CD8-positive, alpha-beta memory T cell (primary cell): ENCODE data around the gene PALD1. TPM values are rescaled to one million over a fixed set of nuclear protein-coding genes. Genes with fewer than 3 reads are reported as not detected.
A peak's percentile ranks its signal among the peaks of the same experiment; 100 is the strongest.

ENCODE experiments used
- CTCF ChIA-PET: fragments of 350-600 bp; sonication (Branson Sonifier 250); formaldehyde crosslinking; loops from one replicate; lab custom pipeline; 2021; ENCODE audit warnings: antibody characterized with exemption; lab: Charles Lee
- POLR2A ChIA-PET: fragments of 350-600 bp; sonication (Branson Sonifier 250); formaldehyde crosslinking; loops from one replicate; lab custom pipeline; 2021; ENCODE audit warnings: antibody characterized with exemption; lab: Charles Lee
- DNase-seq, 5 donors: peaks; one replicate each; pipeline versions ENCODE4 v3.0.0 to v3.0.0-alpha.2; 2020 to 2022; ENCODE audit warnings: mixed read lengths in 1 of 5
- H3K27ac ChIP-seq: one replicate; pipeline ENCODE4 v1.7.0; 2013; ENCODE audit warnings: low read depth, mild to moderate bottlenecking, low read length, moderate library complexity
- H3K27me3 ChIP-seq: 2 replicates; pipeline ENCODE4 v1.7.0; 2013; ENCODE audit warnings: low read length, mild to moderate bottlenecking; ENCODE audit not compliant: insufficient read depth, poor library complexity, severe bottlenecking
- H3K36me3 ChIP-seq: 2 replicates; pipeline ENCODE4 v1.7.0; 2013; ENCODE audit warnings: mild to moderate bottlenecking, low read length, moderate library complexity; ENCODE audit not compliant: insufficient read depth
- H3K4me1 ChIP-seq: 2 replicates; pipeline ENCODE4 v1.7.0; 2013; ENCODE audit warnings: mild to moderate bottlenecking, low read length, moderate library complexity; ENCODE audit not compliant: insufficient read depth
- H3K4me3 ChIP-seq: 2 replicates; pipeline ENCODE4 v1.7.0; 2013; ENCODE audit warnings: mild to moderate bottlenecking, low read length
- H3K9me3 ChIP-seq: 2 replicates; pipeline ENCODE4 v1.7.0; 2013; ENCODE audit warnings: mild to moderate bottlenecking, low read length
- H3K27ac Mint-ChIP-seq, 8 donors: one replicate each; pipeline ENCODE4 v1.8.0; 2020 to 2021; ENCODE audit warnings: mixed read lengths in 8 of 8, mild to moderate bottlenecking in 6 of 8, inconsistent platforms in 3 of 8, moderate library complexity in 3 of 8
- H3K27me3 Mint-ChIP-seq, 2 donors: one replicate each; pipeline ENCODE4 v1.8.0; 2020 to 2021; ENCODE audit warnings: mixed read lengths in 2 of 2, mild to moderate bottlenecking in 1 of 2, moderate library complexity in 1 of 2
- H3K36me3 Mint-ChIP-seq, 3 donors: one replicate each; pipeline ENCODE4 v1.8.0; 2020 to 2021; ENCODE audit warnings: mixed read lengths in 3 of 3, inconsistent platforms in 1 of 3, mild to moderate bottlenecking in 1 of 3
- H3K4me1 Mint-ChIP-seq, 3 donors: one replicate each; pipeline ENCODE4 v1.8.0; 2020 to 2021; ENCODE audit warnings: mixed read lengths in 3 of 3, inconsistent platforms in 1 of 3, mild to moderate bottlenecking in 1 of 3
- H3K4me3 Mint-ChIP-seq, 7 donors: one replicate each; pipeline ENCODE4 v1.8.0; 2020 to 2021; ENCODE audit warnings: mixed read lengths in 7 of 7, mild to moderate bottlenecking in 6 of 7, moderate library complexity in 4 of 7, inconsistent platforms in 2 of 7
- H3K9me3 Mint-ChIP-seq, 5 donors: one replicate each; pipeline ENCODE4 v1.8.0; 2020 to 2022; ENCODE audit warnings: mixed read lengths in 5 of 5, mild to moderate bottlenecking in 3 of 5, moderate library complexity in 2 of 5, inconsistent platforms in 1 of 5
- polyA plus RNA-seq: library from polyadenylated mRNA; unstranded; fragments of 300-500 nt; fragmentation: Illumina TruSeq; gene quantifications from one replicate; pipeline ENCODE4 v1.2.3, GENCODE V29; 2021
- total RNA-seq, 2 experiments: library from RNA; stranded (reverse); gene quantifications; one replicate each; pipeline ENCODE4 v1.2.3, GENCODE V29; 2021

The PALD1 gene
- total and polyA plus RNA-seq, 3 experiments from 2014 or later, result 0.20 to 0.29 TPM; not detected in 1

DNA sequence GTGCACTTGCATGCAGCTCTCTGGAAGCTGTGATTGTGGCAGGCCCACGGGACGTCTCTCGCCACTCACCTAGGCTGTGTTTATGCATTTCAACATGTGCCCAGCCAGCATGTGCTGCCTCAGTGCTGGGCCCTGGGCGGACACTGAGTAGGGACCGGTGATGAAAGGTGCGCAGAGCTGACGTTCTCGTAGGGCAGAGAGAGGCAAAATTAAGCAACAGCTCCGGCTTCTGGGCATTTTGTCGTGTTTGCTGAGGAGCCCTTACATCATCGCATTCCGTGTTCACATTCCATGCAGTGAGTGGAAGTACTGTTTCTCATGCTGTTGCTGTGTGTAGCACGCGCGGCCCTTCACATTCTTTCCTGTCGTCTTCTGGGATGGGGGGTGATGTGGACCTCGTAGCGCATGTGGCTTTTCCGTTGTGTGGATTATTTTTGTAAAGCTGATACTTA lies 73.4 kb downstream of the PALD1 start:
- Mint-ChIP-seq H3K36me3 (no peaks in the 10 kb centered on the region), H3K9me3 (no peaks in the 10 kb centered on the region), H3K27me3 (peaks cover 0 to 3% of the 10 kb centered on the region in 2 donors), H3K27ac (no peak overlapping the region), H3K4me3 (no peak overlapping the region), H3K4me1 (peaks cover 0 to 4% (median 0%) of the 10 kb centered on the region in 3 donors)
- H3K4me1 ChIP-seq, result no peaks in the 10 kb centered on the region
- DNase-seq, result no peak
- ChIA-PET CTCF (interaction anchor here (0.6 to 4.9 kb wide), 3 partner anchors 91 to 207 kb away, joined by 3 to 87 read pairs (median 4); no protein-coding TSS in a partner anchor), POLR2A (no interaction called here)
- H3K9me3 ChIP-seq, result no peaks in the 10 kb centered on the region
- H3K27ac ChIP-seq, result no peak overlapping the region
- no peaks in the 10 kb centered on the region for H3K36me3 ChIP-seq
- no peaks in the 10 kb centered on the region for H3K27me3 ChIP-seq
- no peak overlapping the region for H3K4me3 ChIP-seq

DNA sequence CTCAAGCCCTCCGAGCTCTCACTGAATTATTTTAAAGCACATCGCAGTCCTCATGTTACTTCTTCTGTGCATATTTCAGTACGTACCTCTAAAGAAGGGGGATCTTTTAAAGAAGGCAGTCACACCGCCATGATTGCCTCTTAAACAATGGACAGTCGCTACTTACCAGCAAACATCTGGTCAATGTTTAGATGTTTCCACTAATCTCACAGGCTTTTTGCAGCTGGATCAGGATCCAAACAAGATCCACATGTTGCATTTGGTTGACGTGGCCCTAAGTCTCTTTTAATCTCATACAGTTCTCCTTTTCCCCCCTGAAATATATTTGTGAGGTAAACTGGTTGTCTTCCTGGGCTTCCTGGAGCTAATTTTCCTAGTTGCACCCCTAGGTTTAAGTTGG lies 74.0 kb downstream of the PALD1 start:
- H3K27me3 Mint-ChIP-seq, result peaks cover 0 to 3% of the 10 kb centered on the region in 2 donors
- Histone ChIP-seq H3K27me3 (no peaks in the 10 kb centered on the region), H3K4me1 (no peaks in the 10 kb centered on the region), H3K9me3 (no peaks in the 10 kb centered on the region), H3K4me3 (no peak overlapping the region), H3K27ac (no peak overlapping the region), H3K36me3 (no peaks in the 10 kb centered on the region)
- no peaks in the 10 kb centered on the region for H3K36me3 Mint-ChIP-seq
- no peak overlapping the region for H3K4me3 Mint-ChIP-seq
- DNase-seq, result no peak
- POLR2A ChIA-PET, result no interaction called here
- peaks cover 0 to 4% (median 0%) of the 10 kb centered on the region in 3 donors for H3K4me1 Mint-ChIP-seq
- H3K27ac Mint-ChIP-seq, result no peak overlapping the region
- H3K9me3 Mint-ChIP-seq, result no peaks in the 10 kb centered on the region
- CTCF ChIA-PET, result interaction anchor here (4.9 kb wide), 1 partner anchor 207 kb away, joined by 87 read pairs; no protein-coding TSS in a partner anchor

DNA sequence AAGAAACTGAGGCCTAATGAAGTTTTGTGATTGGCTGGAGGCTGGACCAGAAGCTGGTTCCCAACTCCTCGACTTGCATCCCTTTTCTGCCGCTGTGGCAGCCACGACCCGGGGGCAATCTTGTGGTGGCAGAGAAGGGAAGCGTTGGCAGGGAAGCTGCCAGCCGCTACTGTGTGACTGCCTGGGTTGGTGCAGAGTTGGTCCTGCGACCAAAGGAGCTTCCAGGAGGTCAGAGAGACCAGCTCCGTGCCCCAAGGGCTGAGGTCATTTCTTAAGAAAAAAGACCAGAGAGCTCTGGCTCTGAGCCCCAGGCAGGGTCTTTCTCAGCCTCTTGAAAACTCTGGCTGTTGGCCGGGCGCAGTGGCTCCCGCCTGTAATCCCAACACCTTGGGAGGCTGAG lies 76.8 kb downstream of the PALD1 start:
- H3K4me1 Mint-ChIP-seq, result peaks cover 17 to 19% (median 19%) of the 10 kb centered on the region in 3 donors
- CTCF ChIA-PET, result interaction anchor here (1.2 kb wide), 1 partner anchor 64 kb away, joined by 3 read pairs; no protein-coding TSS in a partner anchor
- H3K36me3 ChIP-seq, result no peaks in the 10 kb centered on the region
- H3K27me3 ChIP-seq, result no peaks in the 10 kb centered on the region
- peaks cover 11% of the 10 kb centered on the region for H3K4me1 ChIP-seq
- no peak for DNase-seq
- H3K27me3 Mint-ChIP-seq, result peaks cover 0 to 5% of the 10 kb centered on the region in 2 donors
- no peak overlapping the region for H3K27ac Mint-ChIP-seq
- no peaks in the 10 kb centered on the region for H3K9me3 ChIP-seq
- POLR2A ChIA-PET, result no interaction called here
- no peak overlapping the region for H3K4me3 Mint-ChIP-seq
- H3K9me3 Mint-ChIP-seq, result no peaks in the 10 kb centered on the region
- no peak overlapping the region for H3K4me3 ChIP-seq
- H3K27ac ChIP-seq, result no peak overlapping the region
- H3K36me3 Mint-ChIP-seq, result no peaks in the 10 kb centered on the region

DNA sequence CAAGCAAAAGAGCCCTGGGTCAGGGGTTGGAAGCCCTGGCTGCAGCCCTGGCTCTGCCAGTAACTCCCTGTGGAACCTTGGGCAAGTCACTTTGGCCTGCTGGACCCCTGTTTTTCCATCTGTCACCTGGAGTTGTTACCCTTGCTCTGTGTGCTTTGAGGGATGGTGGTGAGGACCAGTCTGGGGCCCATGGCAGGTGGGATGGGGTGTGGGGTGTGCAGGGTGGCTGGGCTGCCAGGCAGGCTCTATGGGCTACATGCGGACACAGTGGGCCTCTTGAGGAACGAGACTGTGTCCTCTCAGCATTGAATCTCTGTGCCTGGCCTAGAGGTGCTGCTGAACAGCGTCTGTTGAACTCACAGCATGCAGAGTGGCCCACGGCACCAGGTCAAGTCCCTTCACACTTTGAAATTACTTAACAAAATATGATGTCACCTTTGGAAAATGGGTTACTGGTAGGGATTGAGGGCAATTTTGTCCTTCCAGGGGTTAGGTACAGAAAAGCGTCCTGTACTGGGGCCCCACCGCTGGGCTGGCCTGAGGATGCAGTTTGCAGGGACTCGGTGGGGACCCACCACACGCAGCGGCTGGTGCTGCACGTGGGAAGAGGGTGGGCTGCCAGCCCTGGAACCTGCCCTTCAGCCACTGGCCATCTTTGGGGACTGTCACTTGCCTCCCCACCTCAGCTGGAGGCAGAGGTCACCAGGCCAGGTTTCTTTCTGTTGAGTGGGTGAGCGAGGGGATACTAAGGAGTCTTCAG lies 78.7 kb downstream of the PALD1 start:
- no peaks in the 10 kb centered on the region for H3K9me3 Mint-ChIP-seq
- POLR2A ChIA-PET, result no interaction called here

DNA sequence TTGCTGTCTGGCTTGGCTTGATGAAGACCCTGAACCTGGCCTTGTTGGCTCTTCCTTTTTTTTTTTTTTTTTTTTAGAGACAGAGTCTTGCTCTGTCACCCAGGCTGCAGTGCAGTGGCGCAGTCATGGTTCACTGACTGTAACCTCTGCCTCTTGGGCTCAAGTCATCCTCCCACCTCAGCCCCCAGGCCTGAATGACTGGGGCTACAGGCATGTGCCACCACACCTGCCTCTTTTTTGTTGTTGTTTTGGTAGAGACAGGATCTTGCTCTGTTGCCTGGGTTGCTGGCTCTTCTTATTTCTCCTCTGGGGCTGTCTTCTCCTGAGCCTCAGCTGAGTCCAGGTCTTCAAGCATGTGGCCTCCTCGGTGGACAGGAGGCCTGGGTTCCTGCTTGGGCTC lies 79.3 kb downstream of the PALD1 start:
- CTCF ChIA-PET, result interaction anchor here (1.8 to 5.0 kb wide), 5 partner anchors 8 to 202 kb away, joined by 4 to 81 read pairs (median 13); no protein-coding TSS in a partner anchor
- H3K4me1 Mint-ChIP-seq, result peaks cover 17 to 19% (median 19%) of the 10 kb centered on the region in 3 donors
- no peak overlapping the region for H3K27ac Mint-ChIP-seq
- Histone ChIP-seq H3K36me3 (no peaks in the 10 kb centered on the region), H3K4me3 (no peak overlapping the region), H3K27me3 (no peaks in the 10 kb centered on the region), H3K4me1 (peaks cover 11% of the 10 kb centered on the region), H3K27ac (peak overlapping the region; percentile 29), H3K9me3 (no peaks in the 10 kb centered on the region)
- no peaks in the 10 kb centered on the region for H3K36me3 Mint-ChIP-seq
- no peak overlapping the region for H3K4me3 Mint-ChIP-seq
- H3K27me3 Mint-ChIP-seq, result peaks cover 0 to 7% of the 10 kb centered on the region in 2 donors
- H3K9me3 Mint-ChIP-seq, result no peaks in the 10 kb centered on the region
- POLR2A ChIA-PET, result no interaction called here
- no peak for DNase-seq

More for the DNA sequence above, 78.7 kb downstream of the PALD1 start:
- Mint-ChIP-seq H3K4me1 (peaks cover 17 to 19% (median 19%) of the 10 kb centered on the region in 3 donors), H3K27me3 (peaks cover 0 to 5% of the 10 kb centered on the region in 2 donors), H3K4me3 (no peak overlapping the region), H3K36me3 (no peaks in the 10 kb centered on the region), H3K27ac (no peak overlapping the region)
- DNase-seq, result peak in 1 of 5 donors; percentile 37
- H3K36me3 ChIP-seq, result no peaks in the 10 kb centered on the region
- no peak overlapping the region for H3K4me3 ChIP-seq
- H3K4me1 ChIP-seq, result peaks cover 11% of the 10 kb centered on the region
- H3K27ac ChIP-seq, result no peak overlapping the region
- H3K27me3 ChIP-seq, result no peaks in the 10 kb centered on the region
- H3K9me3 ChIP-seq, result no peaks in the 10 kb centered on the region
- CTCF ChIA-PET, result interaction anchor here (2.0 to 5.0 kb wide), 2 partner anchors 176 to 202 kb away, joined by 4 to 81 read pairs; no protein-coding TSS in a partner anchor

DNA sequence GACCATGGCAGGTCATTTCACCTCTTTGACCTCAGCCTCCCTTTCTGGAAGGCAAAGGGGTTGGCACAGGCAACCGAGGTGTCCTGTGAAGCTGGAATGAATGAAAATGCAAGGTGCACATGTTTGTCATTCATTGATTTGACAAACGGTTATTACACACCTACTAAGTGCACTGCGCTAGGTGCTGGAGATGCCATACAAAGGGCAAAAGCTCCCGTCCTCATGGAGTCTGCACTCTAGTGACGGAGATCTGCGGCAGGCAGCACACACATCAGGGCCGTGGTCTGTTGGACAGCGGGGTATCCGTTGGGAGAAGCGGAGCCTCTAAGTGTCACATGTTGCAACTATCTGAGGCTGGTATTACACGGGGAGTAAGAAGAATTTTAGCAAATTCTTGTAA lies 79.7 kb downstream of the PALD1 start:
- Mint-ChIP-seq H3K27ac (peak overlapping the region in 2 of 8 donors; percentile 32 to 92), H3K4me3 (peak overlapping the region in 6 of 7 donors; percentile 29 to 94 (median 86)), H3K9me3 (no peaks in the 10 kb centered on the region), H3K4me1 (peaks cover 19 to 23% (median 19%) of the 10 kb centered on the region in 3 donors), H3K27me3 (peaks cover 0 to 7% of the 10 kb centered on the region in 2 donors), H3K36me3 (no peaks in the 10 kb centered on the region)
- H3K27me3 ChIP-seq, result no peaks in the 10 kb centered on the region
- no peak overlapping the region for H3K4me3 ChIP-seq
- CTCF ChIA-PET, result interaction anchor here (0.7 to 5.0 kb wide), 24 partner anchors 8 to 262 kb away, joined by 3 to 81 read pairs (median 4); partner anchors contain the start of gene PRF1
- DNase-seq, result no peak
- no peaks in the 10 kb centered on the region for H3K9me3 ChIP-seq
- POLR2A ChIA-PET, result no interaction called here
- peaks cover 11% of the 10 kb centered on the region for H3K4me1 ChIP-seq
- peak overlapping the region; percentile 29 for H3K27ac ChIP-seq
- no peaks in the 10 kb centered on the region for H3K36me3 ChIP-seq

DNA sequence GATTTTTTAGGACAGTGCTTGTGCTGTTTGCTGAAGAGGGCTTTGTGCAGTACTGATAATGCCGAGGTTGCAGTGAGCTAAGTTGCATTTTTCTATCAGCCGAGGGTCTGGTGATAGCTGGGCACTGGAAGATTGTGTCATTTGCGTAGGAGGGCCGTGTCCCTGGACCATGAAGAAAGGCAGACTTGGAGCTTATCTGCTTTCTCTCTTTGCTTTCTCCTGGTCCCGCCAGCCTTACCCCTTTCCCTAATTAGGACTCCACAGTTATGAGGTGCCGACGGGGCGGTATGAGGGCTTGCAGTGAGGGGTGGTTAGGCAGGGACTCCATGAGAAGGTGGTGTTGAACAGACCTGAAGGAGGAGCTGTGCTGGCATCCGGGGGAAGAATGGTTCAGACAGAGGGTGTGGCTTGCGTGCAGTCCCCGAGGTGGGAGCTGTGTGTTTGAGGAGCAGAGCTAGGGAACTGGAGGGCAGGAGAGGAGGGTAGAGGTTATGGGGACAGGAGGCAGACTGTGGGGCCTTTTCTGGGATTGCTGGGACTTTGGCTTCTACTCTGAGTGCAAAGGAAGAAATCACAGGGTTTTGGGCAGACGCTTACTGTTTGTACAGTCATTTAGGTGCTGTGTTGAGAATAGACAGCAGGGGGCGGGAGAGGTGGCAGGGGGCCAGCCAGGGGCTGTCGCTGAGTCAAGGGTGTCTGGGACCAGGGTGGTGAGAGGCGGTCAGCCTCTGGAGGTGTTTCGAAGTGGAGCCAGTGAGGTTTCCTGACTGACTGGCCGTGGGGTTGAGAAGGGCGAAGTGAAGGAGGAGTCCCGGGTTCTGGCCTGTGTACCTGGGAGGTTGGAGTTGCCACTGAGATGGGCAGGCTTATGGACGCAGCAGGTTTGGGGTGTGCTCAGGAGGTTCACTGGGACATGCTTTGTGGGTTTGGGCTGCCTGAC lies 80.6 kb downstream of the PALD1 start:
- Mint-ChIP-seq H3K27me3 (peaks cover 0 to 7% of the 10 kb centered on the region in 2 donors), H3K36me3 (no peaks in the 10 kb centered on the region), H3K27ac (peak overlapping the region; percentile 32 to 96 (median 91)), H3K9me3 (no peaks in the 10 kb centered on the region), H3K4me3 (peak overlapping the region; percentile 80 to 94 (median 87)), H3K4me1 (peaks cover 19 to 27% (median 22%) of the 10 kb centered on the region in 3 donors)
- no peaks in the 10 kb centered on the region for H3K27me3 ChIP-seq
- H3K4me1 ChIP-seq, result peaks cover 11% of the 10 kb centered on the region
- POLR2A ChIA-PET, result interaction anchor here (1.0 kb wide), 1 partner anchor 197 kb away, joined by 3 read pairs; no protein-coding TSS in a partner anchor
- H3K27ac ChIP-seq, result peak overlapping the region; percentile 74
- DNase-seq, result peak; percentile 64 to 80 (median 67)
- CTCF ChIA-PET, result interaction anchor here (0.5 to 5.0 kb wide), 44 partner anchors 9 to 261 kb away, joined by 3 to 81 read pairs (median 4); partner anchors contain the start of gene PRF1
- H3K4me3 ChIP-seq, result peak overlapping the region; percentile 70
- no peaks in the 10 kb centered on the region for H3K36me3 ChIP-seq
- H3K9me3 ChIP-seq, result no peaks in the 10 kb centered on the region
